ENCODE measurements around the gene PAK1. TPM values are rescaled to one million over a fixed set of nuclear protein-coding genes. Genes with fewer than 3 reads are reported as not detected.
A peak's percentile ranks its signal among the peaks of the same experiment; 100 is the strongest.

PAK1 gene
- total and polyA plus RNA-seq, 2 of the 4 experiments (the other 2 are of a cell fraction), result 34.3 to 60.6 TPM

- no peak overlapping the region for H3K9ac ChIP-seq (ENCODE audit: low read depth, low read length)
- ATAC-seq (ENCODE audit: low read depth) (no peak), DNase-seq (peak; percentile 13)
- H3K27ac ChIP-seq (ENCODE audit: insufficient read depth, low read length), result no peak overlapping the region
- intact Hi-C loops (cut with micrococcal nuclease) (no loop called here), dilution Hi-C loops (cut with HindIII; ENCODE audit: low sequenced_read_pairs, unreplicated experiment) (no loop called here), in situ Hi-C loops (cut with MboI; ENCODE audit: low sequenced_read_pairs) (no loop called here)
- no TSS peak for BruUV-seq (replicated peaks)
- H3K36me3 ChIP-seq (ENCODE audit: control insufficient read depth, insufficient read depth, low read length), result no peaks in the 10 kb centered on the region
- no peak overlapping the region for H2AFZ ChIP-seq (replicated peaks; ENCODE audit: low read length, poor library complexity)
- CTCF ChIA-PET, result no interaction called here
- H2BK20ac ChIP-seq (ENCODE audit: low read depth, low read length), result no peak overlapping the region
- POLR2A ChIA-PET (ENCODE audit: unreplicated experiment), result no interaction called here
- no peak overlapping the region for H3K4me3 ChIP-seq (ENCODE audit: insufficient read depth, low read depth, low read length)
- H3K14ac ChIP-seq (replicated peaks; ENCODE audit: low read depth, low read length), result no peak overlapping the region
- H2BK5ac ChIP-seq (ENCODE audit: low read depth, low read length, poor library complexity, severe bottlenecking), result no peak overlapping the region
- no peak overlapping the region for H2AK9ac ChIP-seq (replicated peaks; ENCODE audit: low read depth, low read length, poor library complexity)
- no peaks in the 10 kb centered on the region for H3K79me1 ChIP-seq (ENCODE audit: low read depth in 1 of 2, low read length in 2 of 2)
- H3K9me1 ChIP-seq (ENCODE audit: insufficient read depth, low read length), result no peaks in the 10 kb centered on the region
- no peak overlapping the region for H4K91ac ChIP-seq (ENCODE audit: insufficient read depth, low read depth, low read length)
- H3K4me1 ChIP-seq (ENCODE audit: control insufficient read depth, insufficient read depth, low read length), result no peaks in the 10 kb centered on the region
- H3K23ac ChIP-seq (ENCODE audit: low read depth, low read length), result no peak overlapping the region
- H3K4me2 ChIP-seq (ENCODE audit: low read depth, low read length), result no peak overlapping the region
- no peak for TF ChIP-seq FOS (IDR thresholded peaks at IDR 0.05; ENCODE audit: low read depth, low read length)
- TF ChIP-seq MAZ (IDR thresholded peaks at IDR 0.05; ENCODE audit: borderline replicate concordance, low read depth, low read length), result no peak
- TF ChIP-seq BHLHE40 (IDR thresholded peaks at IDR 0.05; ENCODE audit: low read depth, low read length), result no peak
- no peak for TF ChIP-seq USF2 (IDR thresholded peaks at IDR 0.05; ENCODE audit: low read depth, low read length)
- TF ChIP-seq RFX5 (IDR thresholded peaks at IDR 0.05; ENCODE audit: low read depth, low read length), result no peak
- TF ChIP-seq SMC3 (IDR thresholded peaks at IDR 0.05; ENCODE audit: low read depth, low read length), result no peak
- TF ChIP-seq ELK1 (IDR thresholded peaks at IDR 0.05; ENCODE audit: borderline replicate concordance, low read depth, low read length), result no peak
- no peak for TF ChIP-seq CEBPB (IDR thresholded peaks at IDR 0.05; ENCODE audit: low read depth, low read length)
- no peak for TF ChIP-seq RAD21 (IDR thresholded peaks at IDR 0.05; ENCODE audit: low read length)
- no peak for TF ChIP-seq MAFK (IDR thresholded peaks at IDR 0.05; ENCODE audit: low read depth, low read length)
- no peak for TF ChIP-seq POLR2A (IDR thresholded peaks at IDR 0.05; ENCODE audit: low read depth, low read length)
- no peak for TF ChIP-seq MXI1 (IDR thresholded peaks at IDR 0.05; ENCODE audit: borderline replicate concordance, low read depth, low read length)
- TF ChIP-seq NFE2L2 (IDR thresholded peaks at IDR 0.05; ENCODE audit: low read depth, low read length), result no peak
- no peak for TF ChIP-seq CHD1 (IDR thresholded peaks at IDR 0.05; ENCODE audit: low read depth, low read length)
- no peak for TF ChIP-seq RCOR1 (IDR thresholded peaks at IDR 0.05; ENCODE audit: insufficient replicate concordance, low read length)
- TF ChIP-seq CTCF (conservative IDR thresholded peaks at IDR 0.05; ENCODE audit: low read depth, low read length), result no peak
- no peak overlapping the region for H2BK15ac ChIP-seq (ENCODE audit: low read depth, low read length)
- WGBS, 2 experiments (ENCODE audit: extremely low coverage in 2 of 2, insufficient read length in 1 of 2), result no CpG with 5 or more reads among the region's 1 CpG
- H3K27me3 ChIP-seq (ENCODE audit: control insufficient read depth, insufficient read depth, low read length), result peaks cover 16% of the 10 kb centered on the region
- no peaks in the 10 kb centered on the region for H3K9me3 ChIP-seq (ENCODE audit: control insufficient read depth, insufficient read depth, low read length)
- H3K4ac ChIP-seq (ENCODE audit: low read depth, low read length), result no peak overlapping the region
- no peaks in the 10 kb centered on the region for H4K20me1 ChIP-seq (ENCODE audit: insufficient read depth, low read length)
- no peak overlapping the region for H3K56ac ChIP-seq (ENCODE audit: extremely low read depth, insufficient read depth, low read length)
- H4K8ac ChIP-seq (ENCODE audit: low read depth in 2 of 2, low read length in 2 of 2), result no peak overlapping the region
- no peak overlapping the region for H2AK5ac ChIP-seq (ENCODE audit: low read depth, low read length)
- no peak overlapping the region for H2BK120ac ChIP-seq (ENCODE audit: low read depth, low read length)
- H4K5ac ChIP-seq (ENCODE audit: low read depth, low read length), result no peak overlapping the region
- no peak overlapping the region for H3K18ac ChIP-seq (ENCODE audit: low read depth, low read length)
Observed at GRCh38 chr11:77497368-77497767, 23.5 kb upstream of the PAK1 start.

All from IMR-90 (cell line).